ENCODE data around the gene STX11.

The STX11 gene

DNA sequence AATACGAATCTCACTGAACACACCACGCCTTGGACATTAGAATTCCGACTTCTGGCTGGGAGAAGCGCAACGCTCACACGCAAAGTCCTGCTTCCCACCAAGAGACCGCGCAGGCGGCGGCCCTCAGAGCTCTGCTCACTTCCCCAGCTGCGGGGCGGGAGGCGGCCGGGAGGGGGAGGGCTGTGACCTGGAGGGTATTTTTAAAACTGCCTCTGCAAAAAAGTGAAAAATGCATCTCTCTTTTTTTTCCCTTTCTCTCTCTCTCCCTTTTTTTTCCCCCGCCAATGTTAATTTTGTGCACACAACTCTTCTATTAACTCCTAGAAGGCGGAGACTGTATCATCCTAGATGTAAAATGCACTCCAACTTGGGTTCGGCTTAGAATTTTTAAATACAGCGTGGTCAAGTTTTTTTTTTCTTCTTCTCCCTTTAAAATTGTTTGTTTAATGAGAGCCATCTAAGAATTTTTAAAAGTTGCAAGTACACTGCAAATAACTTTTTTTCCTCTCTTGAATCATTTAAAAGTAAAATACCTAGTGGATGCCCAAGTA lies 66.4 kb downstream of the STX11 start:
- Mint-ChIP-seq H3K27me3 (no peaks in the 10 kb centered on the region), H3K36me3 (ENCODE audit: low read depth) (no peaks in the 10 kb centered on the region), H3K9me3 (no peaks in the 10 kb centered on the region), H3K27ac (peak overlapping the region; percentile 93), H3K4me3 (peak overlapping the region; percentile 87), H3K4me1 (ENCODE audit: low read depth) (peaks cover 35% of the 10 kb centered on the region)
- intact Hi-C loops (cut with micrococcal nuclease) = loop anchor here (1.0 to 5.0 kb wide), 3 partner anchors 65 to 266 kb away; partner anchors contain the start of gene UTRN

DNA sequence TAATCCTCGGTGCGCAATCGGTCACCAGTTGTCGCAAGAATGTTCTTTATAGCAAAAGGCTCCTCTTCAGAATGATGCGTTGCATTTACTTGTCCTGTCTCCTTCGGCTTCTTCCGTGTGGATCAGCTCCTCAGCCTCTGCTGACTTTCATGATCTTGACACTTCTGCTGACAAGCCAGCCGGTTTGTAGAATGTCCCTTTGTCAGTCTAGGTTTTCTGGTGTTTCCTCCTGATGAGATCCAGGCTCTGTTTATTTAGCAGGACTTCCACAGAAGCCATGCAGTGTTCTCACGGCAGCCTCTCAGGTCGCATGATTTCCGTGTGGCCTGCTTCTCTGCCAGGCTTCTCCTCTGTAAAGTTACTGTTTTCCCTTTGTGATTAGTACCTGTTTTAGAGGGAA lies 66.9 kb downstream of the STX11 start:
- Mint-ChIP-seq H3K27me3 (no peaks in the 10 kb centered on the region), H3K4me1 (ENCODE audit: low read depth) (peaks cover 35% of the 10 kb centered on the region), H3K36me3 (ENCODE audit: low read depth) (no peaks in the 10 kb centered on the region), H3K4me3 (no peak overlapping the region), H3K27ac (peak overlapping the region; percentile 93), H3K9me3 (no peaks in the 10 kb centered on the region)
- intact Hi-C loops (cut with micrococcal nuclease) = loop anchor here (5.0 kb wide), 1 partner anchor 265 kb away; no protein-coding TSS in a partner anchor

DNA sequence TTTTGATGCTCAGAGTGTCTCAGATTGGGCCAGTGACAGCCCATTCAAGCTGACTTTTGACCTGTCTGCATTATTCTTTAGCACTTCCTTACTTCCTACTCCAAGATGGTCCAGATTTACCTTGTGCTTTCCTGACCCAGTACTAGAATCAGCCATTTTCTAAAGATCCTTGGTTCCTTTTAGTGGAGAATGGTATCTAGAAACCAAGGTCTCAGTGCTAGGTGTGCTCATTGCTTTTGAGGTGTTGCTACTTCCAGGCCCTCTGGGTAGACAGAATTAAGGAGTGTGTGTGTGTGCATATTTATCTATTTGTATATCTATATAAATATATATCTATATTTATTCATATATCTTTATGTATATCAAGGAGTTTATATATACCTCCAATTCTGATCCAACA lies 67.5 kb downstream of the STX11 start:
- Mint-ChIP-seq H3K36me3 (ENCODE audit: low read depth) (no peaks in the 10 kb centered on the region), H3K4me1 (ENCODE audit: low read depth) (peaks cover 35% of the 10 kb centered on the region), H3K27ac (no peak overlapping the region), H3K27me3 (no peaks in the 10 kb centered on the region), H3K4me3 (no peak overlapping the region), H3K9me3 (no peaks in the 10 kb centered on the region)
- intact Hi-C loops (cut with micrococcal nuclease) = loop anchor here (5.0 kb wide), 1 partner anchor 265 kb away; no protein-coding TSS in a partner anchor

DNA sequence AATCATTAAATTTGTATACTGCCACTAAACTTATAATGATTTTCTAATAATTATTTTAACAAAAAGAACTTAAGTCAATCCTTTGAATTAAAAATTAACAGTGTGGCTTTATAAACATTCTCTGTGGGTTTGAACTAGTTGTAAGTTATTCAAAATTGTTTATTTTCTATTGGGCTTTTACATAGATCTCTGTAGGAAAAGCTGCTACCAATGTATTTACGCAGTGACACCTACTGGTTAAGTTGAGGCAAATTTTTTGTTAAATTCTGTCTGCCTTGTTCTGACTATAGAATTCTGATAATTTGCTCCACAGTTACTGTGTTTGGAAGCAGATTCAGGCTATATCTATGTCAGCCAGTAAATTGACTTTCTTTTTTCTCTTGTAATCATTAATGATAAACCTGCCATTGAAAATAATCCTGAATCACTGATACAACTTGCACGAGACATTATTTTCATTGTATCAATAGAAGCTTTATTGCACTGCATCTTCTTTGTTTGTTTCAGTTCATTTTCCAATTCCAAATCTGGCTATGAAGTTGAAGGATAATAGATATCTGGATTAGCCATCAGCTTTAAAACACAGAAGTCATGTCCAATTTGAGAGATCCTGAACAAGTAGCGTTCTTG lies 68.9 kb downstream of the STX11 start:
- H3K27ac Mint-ChIP-seq = no peak overlapping the region
- intact Hi-C loops (cut with micrococcal nuclease) = loop anchor here (1.0 to 5.0 kb wide), 2 partner anchors 114 to 263 kb away; no protein-coding TSS in a partner anchor
- peaks cover 35% of the 10 kb centered on the region for H3K4me1 Mint-ChIP-seq (ENCODE audit: low read depth)
- H3K4me3 Mint-ChIP-seq = no peak overlapping the region
- H3K36me3 Mint-ChIP-seq (ENCODE audit: low read depth) = no peaks in the 10 kb centered on the region
- H3K9me3 Mint-ChIP-seq = no peaks in the 10 kb centered on the region
- H3K27me3 Mint-ChIP-seq = no peaks in the 10 kb centered on the region

DNA sequence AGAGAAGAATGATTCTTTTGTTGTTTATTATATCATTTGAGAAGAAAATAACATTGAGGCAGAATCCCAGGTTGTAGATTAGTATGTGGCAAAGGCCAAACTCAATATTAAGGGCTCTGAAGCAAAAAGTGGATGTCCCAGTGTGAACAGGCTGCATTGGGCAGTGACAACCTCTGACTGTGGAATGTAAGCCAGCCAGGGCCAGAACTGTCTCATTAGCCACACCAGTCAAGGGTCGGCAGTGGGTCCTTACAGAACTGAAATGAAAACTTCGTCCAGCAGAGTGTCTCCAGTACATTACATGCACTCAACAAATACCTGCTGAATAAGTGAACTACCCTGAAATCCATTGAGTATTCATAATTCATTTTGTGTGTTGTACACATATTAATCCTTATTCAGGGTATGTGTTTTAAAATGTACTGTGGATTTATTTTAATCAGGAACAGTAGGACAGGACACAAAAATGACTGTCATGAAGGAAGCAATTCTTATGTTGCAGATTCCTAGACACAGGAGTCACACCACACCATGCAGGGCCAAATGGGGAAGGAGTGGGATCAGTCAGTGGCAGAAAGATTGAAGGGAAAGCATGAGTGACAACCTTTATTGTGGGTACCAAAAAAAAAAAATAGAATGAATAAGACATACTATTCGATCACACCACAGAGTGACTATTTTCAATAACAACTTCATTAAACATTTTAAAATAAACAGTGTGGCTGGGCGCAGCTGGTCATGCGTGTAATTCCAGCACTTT lies 69.9 kb downstream of the STX11 start:
- Mint-ChIP-seq H3K27ac (no peak overlapping the region), H3K9me3 (no peaks in the 10 kb centered on the region), H3K4me3 (no peak overlapping the region), H3K27me3 (no peaks in the 10 kb centered on the region), H3K4me1 (ENCODE audit: low read depth) (peaks cover 34% of the 10 kb centered on the region), H3K36me3 (ENCODE audit: low read depth) (no peaks in the 10 kb centered on the region)
- intact Hi-C loops (cut with micrococcal nuclease) = no loop called here

DNA sequence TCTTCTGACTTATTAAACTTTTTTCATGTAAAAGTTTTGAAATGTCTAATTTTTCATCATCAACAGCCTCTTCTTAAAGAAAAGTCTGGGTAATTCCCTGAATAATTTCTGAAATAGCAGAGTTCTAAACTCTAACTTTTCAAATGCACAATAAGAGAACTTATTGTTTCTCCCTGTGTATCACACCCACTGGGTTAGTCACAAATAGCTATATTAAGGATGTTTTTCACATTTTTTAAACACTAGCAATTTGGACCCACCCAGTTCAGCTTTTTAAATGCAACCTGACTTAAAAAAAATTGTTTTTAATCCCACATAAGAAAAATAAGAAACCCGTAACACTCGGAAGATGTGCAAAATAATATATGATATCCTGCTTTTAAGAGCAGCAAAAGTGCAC lies 73.4 kb downstream of the STX11 start:
- intact Hi-C loops (cut with micrococcal nuclease) = no loop called here
- no peaks in the 10 kb centered on the region for H3K9me3 Mint-ChIP-seq
- H3K27me3 Mint-ChIP-seq = no peaks in the 10 kb centered on the region
- peaks cover 10% of the 10 kb centered on the region for H3K4me1 Mint-ChIP-seq (ENCODE audit: low read depth)
- H3K4me3 Mint-ChIP-seq = no peak overlapping the region
- no peak overlapping the region for H3K27ac Mint-ChIP-seq
- H3K36me3 Mint-ChIP-seq (ENCODE audit: low read depth) = no peaks in the 10 kb centered on the region

DNA sequence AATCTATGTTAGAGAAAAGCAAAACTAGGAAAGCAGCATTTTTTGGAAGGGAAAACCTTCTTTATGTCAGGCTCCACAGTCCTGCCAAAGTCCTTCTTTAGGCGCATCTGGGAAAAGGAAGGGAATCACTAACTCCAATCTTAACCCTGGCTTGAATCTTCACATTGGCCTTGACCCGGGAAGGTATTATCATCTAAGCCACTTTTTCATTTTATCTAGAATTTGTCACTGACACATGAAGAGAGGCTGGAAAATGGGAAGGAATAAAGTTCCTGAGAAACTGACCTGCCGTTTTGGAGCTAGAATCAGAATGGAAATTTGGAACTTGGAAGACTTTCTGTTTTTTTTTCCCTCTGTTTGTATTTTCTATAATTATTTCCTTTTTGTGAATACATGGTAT lies 81.4 kb downstream of the STX11 start:
- Mint-ChIP-seq H3K4me3 (no peak overlapping the region), H3K27ac (no peak overlapping the region), H3K36me3 (ENCODE audit: low read depth) (no peaks in the 10 kb centered on the region), H3K27me3 (no peaks in the 10 kb centered on the region), H3K9me3 (no peaks in the 10 kb centered on the region), H3K4me1 (ENCODE audit: low read depth) (no peaks in the 10 kb centered on the region)
- intact Hi-C loops (cut with micrococcal nuclease) = no loop called here

DNA sequence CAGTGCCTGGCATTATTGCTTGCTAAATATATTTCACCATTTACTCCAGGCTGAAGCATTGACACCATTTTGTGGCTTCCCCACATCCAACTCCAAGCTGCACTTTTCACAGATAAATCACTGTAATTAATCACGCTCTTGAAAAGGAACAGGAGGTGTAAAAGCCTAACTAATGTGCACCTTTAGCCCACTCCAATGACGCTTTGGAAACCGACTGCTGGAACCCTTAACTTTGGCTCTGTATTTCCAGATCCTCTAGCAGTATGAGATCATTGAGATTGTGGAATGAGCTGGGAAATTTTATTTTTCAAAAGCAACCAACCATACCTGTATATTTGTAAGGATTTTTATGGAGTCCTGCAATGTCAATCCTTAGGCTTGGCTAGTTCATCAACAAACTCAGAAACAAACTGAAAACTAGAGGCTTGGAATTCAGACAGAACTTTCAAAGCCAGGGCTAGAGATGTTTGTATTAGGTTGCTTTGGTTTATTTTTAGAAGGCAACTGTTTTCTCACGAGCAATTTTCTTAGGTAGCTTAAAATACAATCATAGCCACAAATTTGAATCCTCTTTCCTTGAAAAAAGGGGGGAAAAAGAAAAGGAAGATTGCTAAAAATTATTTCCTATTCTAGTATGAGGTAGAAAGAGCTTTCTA lies 82.0 kb downstream of the STX11 start:
- no peak overlapping the region for H3K27ac Mint-ChIP-seq
- H3K27me3 Mint-ChIP-seq = no peaks in the 10 kb centered on the region
- H3K9me3 Mint-ChIP-seq = no peaks in the 10 kb centered on the region
- H3K4me1 Mint-ChIP-seq (ENCODE audit: low read depth) = no peaks in the 10 kb centered on the region
- intact Hi-C loops (cut with micrococcal nuclease) = no loop called here
- H3K36me3 Mint-ChIP-seq (ENCODE audit: low read depth) = no peaks in the 10 kb centered on the region
- no peak overlapping the region for H3K4me3 Mint-ChIP-seq

DNA sequence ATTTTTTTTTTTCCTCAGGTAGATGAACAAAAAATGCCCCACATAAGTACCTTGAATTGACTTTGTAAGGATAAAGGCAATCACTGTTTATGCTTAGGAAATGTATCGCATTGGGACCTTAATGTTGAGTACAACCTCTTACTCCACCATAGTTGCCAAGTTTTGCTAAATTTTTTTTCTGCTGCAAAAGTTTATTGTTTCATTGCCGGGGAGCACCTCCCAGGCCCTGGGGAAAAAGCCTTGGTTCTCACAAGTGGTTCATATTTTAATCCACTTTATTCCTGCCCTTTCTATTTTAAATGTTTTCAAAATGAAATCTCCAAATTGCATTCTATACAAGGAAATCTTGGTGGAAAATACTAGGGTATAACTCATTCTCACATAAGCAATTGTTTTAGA lies 82.5 kb downstream of the STX11 start:
- intact Hi-C loops (cut with micrococcal nuclease) = no loop called here
- no peaks in the 10 kb centered on the region for H3K9me3 Mint-ChIP-seq

DNA sequence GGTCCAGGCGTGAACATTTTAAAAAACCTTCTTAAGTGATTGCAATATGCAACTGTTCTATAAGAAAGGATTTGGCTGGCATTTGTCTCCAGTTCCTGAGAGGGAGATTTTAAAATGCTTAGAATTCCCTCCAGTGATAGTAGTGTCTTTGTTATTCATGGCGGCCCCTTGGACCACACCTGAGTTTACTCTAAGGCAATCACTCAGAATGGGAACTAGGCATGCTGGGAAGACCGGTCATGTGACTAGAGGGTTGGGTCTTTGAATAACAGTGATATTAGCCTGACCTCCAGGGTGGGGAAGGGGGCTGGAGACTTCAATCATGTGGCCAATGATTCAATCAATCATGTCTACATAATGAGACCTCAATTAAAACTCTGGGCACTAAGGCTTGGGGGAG lies 84.1 kb downstream of the STX11 start:
- H3K4me3 Mint-ChIP-seq = no peak overlapping the region
- no peaks in the 10 kb centered on the region for H3K4me1 Mint-ChIP-seq (ENCODE audit: low read depth)
- no peaks in the 10 kb centered on the region for H3K9me3 Mint-ChIP-seq
- no peaks in the 10 kb centered on the region for H3K27me3 Mint-ChIP-seq
- H3K27ac Mint-ChIP-seq = no peak overlapping the region
- H3K36me3 Mint-ChIP-seq (ENCODE audit: low read depth) = no peaks in the 10 kb centered on the region
- intact Hi-C loops (cut with micrococcal nuclease) = no loop called here

More for the DNA sequence above, 82.5 kb downstream of the STX11 start:
- H3K4me1 Mint-ChIP-seq (ENCODE audit: low read depth) = no peaks in the 10 kb centered on the region
- H3K4me3 Mint-ChIP-seq = no peak overlapping the region
- no peaks in the 10 kb centered on the region for H3K27me3 Mint-ChIP-seq
- H3K27ac Mint-ChIP-seq = no peak overlapping the region
- no peaks in the 10 kb centered on the region for H3K36me3 Mint-ChIP-seq (ENCODE audit: low read depth)

DNA sequence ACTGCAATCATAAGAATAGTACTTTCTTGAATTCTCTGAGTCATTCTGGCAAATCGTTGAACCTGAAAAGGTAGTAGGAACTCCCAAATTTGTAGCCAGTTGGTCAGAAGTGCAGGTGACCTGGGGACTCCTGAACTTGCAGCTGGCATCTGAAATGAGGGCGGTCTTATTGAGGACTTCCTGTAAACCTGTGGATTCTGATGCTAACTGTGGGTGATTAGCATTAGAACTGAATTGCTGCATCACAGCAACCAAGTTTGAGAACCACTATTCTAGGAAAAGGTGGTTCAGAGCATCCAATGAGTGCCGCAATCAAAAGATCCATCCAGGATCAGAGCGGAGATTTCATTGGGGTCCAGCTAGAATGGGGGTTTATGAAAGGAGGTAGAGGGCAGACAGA lies 84.6 kb downstream of the STX11 start:
- Mint-ChIP-seq H3K27ac (no peak overlapping the region), H3K27me3 (no peaks in the 10 kb centered on the region), H3K9me3 (no peaks in the 10 kb centered on the region), H3K4me3 (no peak overlapping the region), H3K36me3 (ENCODE audit: low read depth) (no peaks in the 10 kb centered on the region), H3K4me1 (ENCODE audit: low read depth) (no peaks in the 10 kb centered on the region)
- intact Hi-C loops (cut with micrococcal nuclease) = no loop called here

Data from dendritic cell treated with granulocyte-macrophage colony-stimulating factor and Interleukin-4, amounts not matched to agents 40 ng/mL and 50 ng/mL, for 4 days (primary cell).